Posterior cingulate gyrus (tissue), 11 donors: ENCODE results near the gene UPF1.
"Not testable (repeated sequence)": the region's sequence is repeated elsewhere in the genome, so short reads cannot be mapped to it uniquely, and the experiment has no call there.

ENCODE experiments used
- DNase-seq, 10 donors: peaks; one replicate each; pipeline versions ENCODE4 v3.0.0 to v3.0.0-alpha.2; 2020 to 2021; ENCODE audit warnings: mixed read lengths in 3 of 10
- intact Hi-C: fragments of 100-400 bp; cut with DNase I; formaldehyde crosslinking; loops from one replicate; pipeline ENCODE4 v1.15.1; 2023

UPF1 gene

DNA sequence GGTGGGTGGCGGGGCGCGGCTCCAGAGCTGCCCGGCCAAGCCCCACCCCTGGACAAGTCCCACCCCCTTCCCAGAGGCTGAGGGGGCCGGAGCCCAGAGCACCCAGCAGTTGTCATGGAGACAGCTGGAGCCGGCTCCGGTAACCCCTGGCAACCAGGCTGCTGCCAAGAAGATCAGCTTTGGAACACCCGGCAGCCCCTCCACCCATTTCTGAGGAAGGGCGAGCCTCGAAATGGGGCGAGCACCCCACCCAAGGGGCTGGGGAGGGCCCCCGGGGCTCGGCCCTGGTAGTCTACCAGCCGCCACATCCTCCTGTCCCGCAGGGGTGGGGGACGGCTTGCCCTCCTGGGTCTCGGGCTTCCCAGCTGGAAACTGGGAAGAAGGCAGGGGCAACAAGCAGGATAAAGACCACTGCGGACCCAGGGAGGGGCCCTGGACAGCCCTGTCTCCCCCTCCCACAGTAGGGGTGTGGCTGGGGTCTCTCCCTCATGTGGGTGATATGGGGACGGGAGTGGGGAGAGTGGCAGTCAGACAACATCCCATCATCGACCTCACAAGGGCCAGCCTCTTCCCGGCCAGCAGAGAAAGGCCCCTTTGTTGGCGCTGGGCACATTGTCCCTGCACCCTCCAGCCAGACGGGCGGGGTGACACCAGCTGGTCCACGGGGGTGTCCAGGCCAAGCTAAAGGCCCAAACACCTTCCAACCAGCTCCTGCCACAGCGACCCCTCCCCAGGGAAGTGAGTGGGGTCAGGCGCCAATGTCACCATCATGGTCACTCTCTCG is 62.7 kb downstream of the UPF1 start:
- peak; percentile 91 to 99 (median 94) for DNase-seq
- intact Hi-C loops = no loop called here

DNA sequence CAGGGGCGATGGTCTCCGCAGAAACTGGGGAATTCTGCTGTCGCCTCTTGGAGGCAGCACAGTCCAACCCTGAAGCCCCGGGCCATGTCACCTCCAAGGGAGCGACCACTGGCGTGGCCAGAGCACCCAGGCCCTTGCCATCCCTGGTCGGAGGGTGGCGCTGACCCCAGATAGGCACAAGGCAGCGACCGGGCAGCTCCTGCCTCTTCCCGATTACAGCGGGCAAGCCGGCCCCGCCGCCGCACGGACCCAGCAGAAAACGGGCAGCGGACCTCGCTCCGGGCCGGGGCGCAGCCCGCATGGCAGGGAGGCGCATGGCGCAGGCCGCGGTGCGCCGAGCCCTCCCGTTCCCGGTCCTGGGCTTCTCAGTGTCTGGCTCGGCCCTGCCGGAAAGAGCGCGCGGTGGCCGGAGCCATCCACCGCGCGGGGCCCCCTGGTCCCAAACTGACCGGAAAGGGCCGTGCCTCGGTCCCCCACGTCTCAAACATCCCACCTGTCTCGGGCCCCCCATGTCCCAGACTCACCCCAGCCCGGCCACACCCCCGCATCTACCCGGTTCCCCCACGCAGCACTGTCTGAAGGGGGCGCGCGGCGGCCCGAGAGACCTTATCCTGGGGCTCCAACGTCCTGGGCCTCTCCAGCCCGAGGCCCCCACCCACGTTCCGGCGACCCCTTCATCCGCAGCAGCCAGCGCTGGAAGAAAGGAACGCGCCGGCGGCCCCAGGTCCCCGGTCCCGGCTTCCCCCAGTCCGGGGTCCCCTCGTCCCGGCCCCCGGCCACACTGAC is 63.5 kb downstream of the UPF1 start:
- intact Hi-C loops = no loop called here
- peak; percentile 76 to 98 (median 84) for DNase-seq

DNA sequence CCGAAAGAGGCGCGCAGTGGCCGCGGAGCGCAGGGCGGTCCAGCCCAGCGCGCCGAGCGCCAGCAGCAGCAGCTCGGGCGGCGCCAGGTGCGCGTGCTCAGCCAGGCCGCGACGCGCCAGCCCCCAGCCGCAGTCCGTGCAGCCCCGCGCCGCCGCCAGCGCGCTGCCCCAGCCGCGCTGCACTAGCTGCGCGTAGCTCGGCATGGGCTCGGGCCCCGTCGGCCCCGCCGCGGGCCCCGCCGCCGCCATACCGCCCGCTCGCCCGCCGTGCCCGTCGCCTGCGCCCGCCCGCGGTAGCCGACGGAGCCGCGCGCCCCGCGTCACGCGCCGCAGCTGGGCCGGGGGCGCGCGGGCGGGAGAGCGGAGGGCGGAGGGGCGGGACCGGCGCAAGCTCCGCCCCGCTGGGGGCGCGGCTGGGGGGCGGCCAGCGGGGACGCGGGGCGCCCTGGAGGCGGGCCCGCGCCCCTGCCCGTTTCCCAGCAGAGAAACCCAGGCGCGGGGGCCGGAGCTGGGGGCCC is 64.1 kb downstream of the UPF1 start, which contains the start of gene CERS1:
TSS of gene CERS1 (minus strand) at position 335 of the 518 bp plus-strand sequence. CDS start at position 249, 86 bp downstream.
- peak in 5 of 10 donors; percentile 37 to 95 (median 71) for DNase-seq
- intact Hi-C loops = no loop called here

DNA sequence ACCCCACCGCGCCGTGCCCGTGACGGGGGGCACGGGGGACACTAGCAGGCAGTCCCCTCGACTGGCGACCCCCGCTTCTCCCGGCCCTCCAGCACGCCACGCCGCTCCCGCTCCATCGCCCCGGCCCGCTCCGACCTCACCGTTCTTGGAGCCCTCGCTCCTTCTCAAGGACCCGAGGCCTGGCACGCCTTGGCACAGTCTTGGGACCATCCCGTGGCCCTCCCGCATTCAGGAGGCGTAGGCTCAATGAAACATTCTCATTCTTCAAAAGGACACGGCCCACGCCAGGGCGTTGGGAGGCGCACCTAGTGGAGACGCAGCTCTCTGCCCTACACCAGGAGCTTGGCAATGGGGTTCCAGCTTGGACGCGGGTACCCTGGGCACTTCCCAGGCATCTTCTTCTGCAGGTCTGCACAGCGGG is 64.7 kb downstream of the UPF1 start:
- intact Hi-C loops = no loop called here
- peak in 8 of 10 donors; percentile 33 to 92 (median 54) for DNase-seq

- no peak for DNase-seq
- intact Hi-C loops = no loop called here
Observed at GRCh38 chr19:18897094-18898029, 65.6 kb downstream of the UPF1 start.

GRCh38 chr19:18898081-18898606 is 66.4 kb downstream of the UPF1 start:
- intact Hi-C loops = no loop called here
- DNase-seq = no peak

DNA sequence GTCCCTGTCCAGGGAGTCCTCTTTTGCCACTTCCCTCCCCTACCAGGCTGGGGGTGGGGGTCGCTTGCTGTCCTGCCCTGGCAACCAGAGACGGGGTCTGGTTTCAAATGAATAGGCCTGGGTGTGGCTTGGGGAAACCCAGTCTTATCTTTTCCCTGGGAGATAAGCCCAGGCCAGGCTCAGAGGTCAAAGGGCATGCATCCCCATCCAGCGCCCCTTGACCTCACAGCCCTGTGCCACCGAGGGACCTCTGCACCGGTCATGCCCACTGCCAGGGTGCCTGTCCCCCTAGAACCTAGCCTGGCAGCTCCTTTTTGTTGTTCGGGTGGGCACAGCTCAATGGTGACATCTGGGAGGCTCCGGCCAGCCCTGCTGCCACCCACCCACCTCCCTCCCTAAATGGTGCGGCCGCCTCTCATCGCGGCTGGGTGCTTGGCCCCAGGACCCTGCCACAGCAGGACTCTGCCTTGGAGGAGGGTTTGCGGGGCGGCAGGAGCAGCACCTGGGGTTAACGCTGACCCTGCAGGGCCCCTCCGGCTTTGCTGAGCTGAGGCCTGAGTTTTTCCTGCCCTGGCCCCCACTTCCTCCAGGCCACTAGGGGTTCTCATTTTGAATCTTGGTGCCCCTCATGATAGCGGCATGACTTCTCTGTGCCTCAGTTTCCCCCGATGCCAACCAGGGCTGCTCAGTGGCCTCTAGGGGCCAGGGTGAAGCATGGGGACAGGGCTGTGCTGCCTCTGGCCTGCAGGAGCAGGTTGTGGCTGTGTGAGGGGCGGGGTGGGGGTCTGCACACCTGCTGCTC is 67.0 kb downstream of the UPF1 start:
- DNase-seq = no peak
- intact Hi-C loops = no loop called here

DNA sequence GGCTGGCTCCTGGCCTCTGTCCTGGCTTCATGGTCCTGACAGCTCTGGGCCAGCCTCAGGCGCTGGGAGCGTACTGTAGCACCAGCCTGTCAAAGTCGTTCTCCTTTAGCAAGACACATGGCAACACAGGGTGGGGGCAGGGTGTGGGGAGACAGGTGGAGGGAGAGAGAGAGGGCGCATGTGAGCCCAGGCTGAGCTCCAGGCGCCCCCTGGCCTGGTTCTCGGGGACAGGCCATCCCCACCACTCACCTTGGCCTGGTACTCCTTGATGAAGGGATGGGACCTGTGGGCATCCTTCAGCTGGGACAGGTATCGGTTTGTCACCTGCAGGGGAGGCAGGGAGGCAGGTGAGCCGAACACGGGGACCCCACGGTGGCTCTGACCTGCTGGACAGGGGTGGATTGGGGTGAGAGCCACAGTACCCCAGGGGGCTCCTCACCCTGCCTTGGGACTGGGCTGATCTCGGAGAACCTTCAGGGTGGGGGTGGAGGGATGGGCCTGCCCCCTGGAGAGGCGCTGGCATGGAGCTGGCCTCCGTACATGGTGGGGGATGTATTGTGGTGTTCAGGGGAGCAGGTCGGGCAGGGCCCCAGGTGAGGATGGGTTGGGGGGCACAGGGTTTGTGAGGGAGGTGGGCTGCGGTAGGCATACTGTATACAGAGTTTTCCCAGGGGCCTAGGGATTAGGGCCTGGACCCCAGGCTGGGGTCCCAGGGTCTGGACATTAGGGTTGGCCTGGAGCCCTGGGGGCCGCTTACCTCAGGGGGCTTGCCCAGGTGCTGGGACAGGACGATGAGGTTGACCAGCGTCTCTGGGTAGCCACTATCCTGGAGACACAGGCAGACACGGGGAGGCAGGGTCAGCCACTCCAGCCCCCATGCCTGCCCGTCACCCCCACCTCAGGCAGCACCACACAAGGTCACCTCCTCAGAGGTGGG is 68.1 kb downstream of the UPF1 start:
- intact Hi-C loops = no loop called here
- DNase-seq = peak in 1 of 10 donors; percentile 69

- intact Hi-C loops = no loop called here
- peak in 1 of 10 donors; percentile 75 for DNase-seq
Observed at GRCh38 chr19:18900700-18901481, 69.1 kb downstream of the UPF1 start.

DNA sequence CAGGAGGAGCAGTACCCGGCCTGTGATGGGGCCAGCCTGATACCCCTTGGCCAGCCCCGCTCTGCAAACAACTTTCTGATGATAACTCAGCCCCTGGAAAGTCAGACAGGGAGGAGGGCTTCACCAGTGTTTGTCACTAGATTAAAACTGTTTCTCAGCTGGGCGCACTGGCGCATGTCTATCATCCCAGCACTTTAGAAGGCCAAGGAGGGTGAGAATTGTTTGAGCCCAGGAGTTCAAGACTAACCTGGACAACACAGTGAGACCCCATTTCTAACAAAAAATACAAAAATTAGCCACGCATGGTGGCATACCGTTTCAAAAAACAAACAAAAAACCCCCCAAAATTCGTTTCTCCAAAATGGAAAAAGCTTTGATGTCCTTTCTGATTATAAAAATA is 69.7 kb downstream of the UPF1 start:
- no peak for DNase-seq
- intact Hi-C loops = no loop called here

GRCh38 chr19:18902519-18902918 is 70.8 kb downstream of the UPF1 start:
- intact Hi-C loops, DNase-seq: not testable (repeated sequence)

- DNase-seq = peak in 1 of 10 donors; percentile 81
- intact Hi-C loops = no loop called here
Observed at GRCh38 chr19:18903156-18904037, 71.6 kb downstream of the UPF1 start.

GRCh38 chr19:18904334-18905057 is 72.7 kb downstream of the UPF1 start:
- DNase-seq = peak; percentile 17 to 91 (median 61)
- intact Hi-C loops = no loop called here

DNA sequence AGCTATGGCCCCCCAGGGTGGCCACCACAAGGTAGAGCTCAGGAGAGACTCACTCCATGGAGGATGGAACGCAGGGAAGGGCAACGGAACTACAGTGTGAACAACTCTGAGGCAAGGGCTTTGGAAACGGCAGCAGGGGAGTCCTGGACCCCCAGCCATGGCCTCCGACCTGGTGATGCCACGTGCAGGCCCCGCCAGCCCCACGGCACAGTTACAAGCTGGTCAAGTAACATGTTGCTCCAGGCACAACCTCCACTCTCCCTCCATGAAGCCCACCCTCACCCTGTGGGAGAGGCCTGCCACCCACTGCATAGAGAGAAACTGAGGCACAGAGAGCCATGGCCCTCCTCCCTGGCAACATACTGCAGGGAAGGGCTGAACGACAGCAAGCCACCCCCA is 73.3 kb downstream of the UPF1 start:
- DNase-seq = no peak
- intact Hi-C loops = no loop called here

DNA sequence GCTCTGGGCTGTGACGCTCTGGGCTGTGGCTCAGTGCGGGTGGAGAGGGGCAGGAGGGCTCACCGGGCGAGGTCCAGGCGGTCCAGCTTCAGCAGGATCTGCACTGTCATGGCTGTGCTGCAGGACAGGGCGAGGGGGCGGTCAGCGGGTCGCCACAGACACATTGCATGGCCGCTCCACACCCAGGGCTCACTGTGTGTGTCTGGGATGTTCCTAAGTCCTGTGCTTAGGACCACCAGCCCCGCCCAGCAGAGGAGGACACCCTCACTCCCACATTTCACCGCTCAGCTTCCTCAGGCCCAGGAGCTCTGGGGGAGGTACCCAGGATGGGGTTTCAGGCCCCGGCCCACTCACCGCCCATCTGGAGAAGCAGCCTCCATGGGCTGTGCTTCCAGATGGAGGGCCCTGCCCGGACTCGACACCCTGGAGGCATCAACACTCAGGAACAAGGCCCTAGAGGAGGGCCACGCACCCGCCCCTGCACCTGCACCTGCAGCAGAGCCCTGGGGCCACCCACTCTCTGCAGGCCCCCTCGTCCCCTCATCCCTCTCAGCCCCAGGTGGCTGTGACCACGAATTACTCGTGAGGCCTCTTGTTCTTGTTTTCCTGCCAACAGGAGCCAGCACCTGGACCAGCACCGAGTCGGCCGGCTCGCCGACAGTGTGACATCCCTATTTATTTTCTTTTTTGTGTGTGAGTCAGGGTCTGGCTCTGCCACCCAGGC is 73.9 kb downstream of the UPF1 start:
- DNase-seq = no peak

More for the DNA sequence above, 73.9 kb downstream of the UPF1 start:
- intact Hi-C loops = no loop called here
